Activated CD4-positive, alpha-beta T cell treated with anti-CD3 and anti-CD28 coated beads for 48 hours (primary cell): ENCODE data around the gene STAMBPL1.
A peak's percentile ranks its signal among the peaks of the same experiment; 100 is the strongest.

Experiments used
- DNase-seq: peaks from one replicate; pipeline ENCODE4 v3.0.0-alpha.2; 2020

Gene STAMBPL1

DNA sequence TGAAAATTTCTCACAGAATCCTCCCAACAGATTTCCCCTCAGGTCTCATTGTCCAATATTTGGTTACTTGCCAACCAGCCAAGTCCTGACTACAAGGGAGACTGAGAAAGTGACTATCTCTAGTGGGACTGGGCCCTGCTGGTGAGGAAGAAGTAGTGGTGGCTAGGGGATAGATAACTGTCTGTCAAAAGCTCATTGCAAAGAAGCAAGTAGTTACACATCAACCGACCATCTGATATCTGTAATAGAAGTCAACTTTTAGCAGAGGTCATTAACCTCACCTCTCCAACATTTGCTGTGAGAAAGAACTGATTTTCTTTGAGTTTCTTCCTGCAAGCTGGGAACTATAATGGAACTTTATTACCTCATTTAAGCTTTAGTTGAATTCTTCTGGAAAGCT lies 15.2 kb downstream of the STAMBPL1 start:
- no peak for DNase-seq

DNA sequence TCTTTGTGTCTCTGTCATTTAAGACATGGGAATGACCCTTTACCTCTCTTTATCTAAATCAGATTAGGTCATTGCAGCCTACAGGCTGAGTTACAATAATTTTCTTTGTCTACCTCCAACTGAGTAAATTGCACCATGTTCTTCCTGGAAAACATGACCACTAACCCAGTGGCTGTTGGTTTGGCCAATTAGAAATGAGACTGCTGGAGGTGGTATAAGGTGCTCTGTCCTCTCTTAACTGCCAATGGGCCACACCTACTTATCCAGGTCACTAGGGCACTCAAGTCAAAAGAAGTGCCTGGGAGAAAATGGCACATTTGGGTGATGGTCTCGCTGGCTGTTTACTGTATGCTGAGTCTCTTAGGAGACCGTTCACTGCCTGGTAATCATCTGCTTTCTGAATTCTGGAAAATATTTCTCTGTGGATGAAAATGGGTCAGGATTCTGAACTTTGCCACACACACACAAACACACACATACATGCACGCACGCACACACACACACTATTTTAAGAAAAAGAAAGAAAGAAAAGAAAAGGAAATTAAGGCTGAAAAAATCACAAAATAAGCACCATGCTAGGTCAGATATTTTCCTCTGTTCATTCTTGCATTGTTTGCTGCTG lies 16.4 kb downstream of the STAMBPL1 start:
- DNase-seq: no peak

DNA sequence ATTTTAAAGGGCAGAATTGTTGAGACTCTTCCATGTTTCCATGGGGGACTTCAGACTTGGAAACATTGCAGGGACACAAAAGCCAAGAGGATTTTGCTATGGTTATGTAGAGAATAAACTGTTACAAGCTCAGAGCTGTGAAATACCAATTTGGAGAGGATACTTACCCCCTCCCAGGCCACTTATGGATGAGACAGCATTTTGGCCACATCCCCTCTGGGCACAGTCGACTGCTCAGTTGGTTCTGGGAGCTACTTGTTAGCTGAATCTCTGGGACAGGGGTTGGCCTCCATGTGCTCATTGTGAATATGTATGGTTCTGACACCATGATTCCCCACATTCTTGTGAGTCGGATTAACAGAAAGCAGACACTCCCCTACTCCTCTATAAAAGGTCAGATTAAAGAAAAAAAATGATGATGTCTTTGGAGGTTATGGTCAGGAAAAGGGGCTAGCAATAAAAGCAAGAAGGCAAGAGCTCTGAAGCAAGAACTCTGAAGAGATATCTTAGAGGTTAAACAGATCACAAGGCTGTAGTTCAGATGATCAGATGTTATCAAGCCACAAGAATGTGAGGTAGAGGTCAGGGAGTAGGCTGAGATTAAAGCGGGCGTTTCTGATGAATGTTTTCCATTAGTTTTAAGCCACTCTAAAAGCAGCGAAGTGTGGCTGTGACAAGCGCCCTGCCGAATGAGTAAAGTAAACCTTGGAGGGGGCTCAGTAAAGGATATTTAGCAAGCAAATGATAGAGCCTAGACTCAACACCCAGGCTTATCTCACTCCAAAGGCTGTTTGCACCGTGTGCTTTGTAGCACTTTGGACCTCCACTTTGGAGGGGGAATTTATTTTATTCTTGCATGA lies 17.2 kb downstream of the STAMBPL1 start:
- DNase-seq: peak; percentile 52

DNA sequence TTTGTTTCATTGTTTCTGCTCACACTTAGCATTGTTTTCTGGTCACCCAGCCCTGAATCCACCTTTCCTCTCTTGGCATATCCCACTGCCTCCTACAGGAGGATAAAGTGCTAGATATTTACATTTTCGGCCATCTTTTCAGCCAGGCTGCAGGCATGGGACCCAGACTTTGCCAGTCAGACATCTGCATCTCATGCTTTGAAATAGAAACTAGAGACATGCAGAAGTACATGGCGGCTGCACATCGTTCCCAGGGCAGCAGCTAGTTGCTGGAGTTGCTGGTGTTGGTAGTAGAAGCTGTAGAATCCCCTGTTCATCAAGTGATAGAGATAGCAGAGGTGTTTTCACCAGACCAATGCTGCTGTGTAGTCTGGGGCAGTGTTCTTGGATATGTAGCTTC lies 18.7 kb downstream of the STAMBPL1 start:
- DNase-seq: no peak

DNA sequence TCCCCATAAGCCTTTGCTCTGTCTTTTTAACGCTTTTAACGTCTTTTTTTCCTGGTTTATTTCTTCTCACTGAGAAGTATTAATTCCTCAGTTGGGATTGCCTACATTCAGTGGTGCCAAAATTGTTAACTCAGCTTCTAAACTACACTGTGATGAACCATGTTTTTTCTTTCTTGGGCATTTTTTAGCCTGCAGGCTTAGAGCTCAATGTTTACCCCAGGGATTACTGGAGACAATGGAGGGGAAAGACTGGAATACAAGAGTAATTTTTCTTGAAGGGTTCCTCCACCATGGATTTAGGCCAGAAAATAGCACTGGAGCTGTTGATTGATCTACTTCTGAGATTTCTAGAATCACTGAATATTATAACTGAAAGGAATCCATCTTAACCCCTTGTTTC lies 19.8 kb downstream of the STAMBPL1 start:
- DNase-seq: no peak

DNA sequence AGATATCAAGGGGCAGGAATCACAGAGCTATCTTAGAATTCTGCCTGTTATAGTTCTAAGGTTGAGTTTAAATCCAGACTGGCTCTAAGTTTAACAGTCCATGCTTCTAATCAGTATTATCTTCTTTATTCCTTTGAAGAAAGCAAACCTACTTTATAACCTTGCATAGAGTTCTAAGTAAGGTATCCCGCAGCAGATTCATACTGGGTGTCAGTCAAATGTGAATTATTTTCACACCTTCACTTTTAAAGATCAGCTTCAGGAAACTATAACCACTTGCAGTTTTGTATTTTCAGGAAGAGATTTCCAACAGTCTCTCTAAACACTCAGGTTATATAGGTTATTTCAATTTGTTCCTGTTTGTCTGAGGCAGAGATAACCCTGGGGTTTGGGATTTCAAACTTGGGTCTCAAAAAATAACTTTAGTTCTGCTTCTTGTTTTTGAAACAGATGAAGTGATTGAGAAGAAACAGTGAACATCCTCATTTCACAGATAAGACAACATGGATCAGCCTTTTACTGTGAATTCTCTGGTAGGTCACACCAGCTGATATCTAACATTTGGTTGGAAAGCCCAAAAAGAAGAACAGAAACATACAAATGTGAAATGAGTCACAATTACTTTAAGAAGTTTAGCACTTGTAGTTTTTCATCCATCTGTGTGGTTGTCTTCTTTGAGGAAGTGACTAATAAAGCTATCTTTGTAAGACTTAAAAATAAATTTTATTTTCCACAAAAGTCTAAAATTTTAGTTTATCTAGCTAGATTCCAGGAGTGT lies 21.4 kb downstream of the STAMBPL1 start:
- DNase-seq: no peak

DNA sequence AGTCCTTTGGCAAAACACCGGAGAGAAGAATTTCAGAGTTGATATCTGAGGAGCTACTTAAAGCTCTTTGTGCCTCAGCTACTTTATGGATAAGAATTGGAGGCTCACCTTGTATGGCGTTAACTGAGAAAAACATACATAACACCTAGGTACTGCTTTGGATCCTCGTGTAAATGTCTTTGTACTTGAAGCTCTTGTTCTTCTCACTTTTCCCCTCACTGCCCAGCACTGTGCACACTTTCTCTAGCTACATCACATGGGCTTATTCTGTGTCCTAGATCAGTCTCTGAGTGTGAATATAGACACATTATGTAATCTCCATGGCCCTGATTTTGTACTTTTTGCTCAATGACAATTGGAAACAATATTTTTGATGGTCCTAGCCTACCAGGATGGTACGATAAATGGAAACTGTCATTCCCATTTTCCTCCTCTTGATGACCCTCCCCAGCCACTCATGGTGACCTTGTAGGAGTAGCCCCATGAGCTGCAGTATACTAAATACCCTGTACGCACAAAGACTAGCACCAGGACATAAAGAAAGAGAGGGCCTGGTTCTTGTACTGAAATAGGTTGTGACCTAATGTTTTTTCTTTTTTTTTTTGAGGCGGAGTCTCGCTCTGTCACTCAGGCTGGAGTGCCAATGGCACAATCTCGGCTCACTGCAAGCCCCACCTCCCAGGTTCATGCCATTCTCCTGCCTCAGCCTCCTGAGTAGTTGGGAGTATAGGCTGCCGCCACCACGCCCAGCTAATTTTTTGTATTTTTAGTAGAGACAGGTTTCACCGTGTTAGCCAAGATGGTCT lies 22.1 kb downstream of the STAMBPL1 start:
- DNase-seq: no peak

DNA sequence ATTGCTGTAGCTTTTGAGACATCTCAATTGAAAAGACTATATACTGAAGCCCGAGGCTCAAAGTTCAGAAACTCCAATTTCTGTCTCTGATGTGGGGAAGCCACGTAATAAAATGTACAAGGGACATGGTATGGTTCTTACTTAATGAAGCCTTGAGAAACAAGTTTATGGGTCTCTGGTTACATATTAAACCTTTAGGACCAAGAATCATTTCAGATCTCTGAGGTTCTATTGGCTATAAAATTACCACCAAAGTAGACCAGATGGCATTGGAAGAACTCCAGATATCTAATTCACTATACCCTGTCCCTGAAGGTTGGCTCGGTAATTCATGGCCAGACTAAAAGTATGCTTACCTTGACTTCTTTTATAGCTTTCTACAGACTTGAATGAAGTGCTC lies 23.7 kb downstream of the STAMBPL1 start:
- DNase-seq: no peak

DNA sequence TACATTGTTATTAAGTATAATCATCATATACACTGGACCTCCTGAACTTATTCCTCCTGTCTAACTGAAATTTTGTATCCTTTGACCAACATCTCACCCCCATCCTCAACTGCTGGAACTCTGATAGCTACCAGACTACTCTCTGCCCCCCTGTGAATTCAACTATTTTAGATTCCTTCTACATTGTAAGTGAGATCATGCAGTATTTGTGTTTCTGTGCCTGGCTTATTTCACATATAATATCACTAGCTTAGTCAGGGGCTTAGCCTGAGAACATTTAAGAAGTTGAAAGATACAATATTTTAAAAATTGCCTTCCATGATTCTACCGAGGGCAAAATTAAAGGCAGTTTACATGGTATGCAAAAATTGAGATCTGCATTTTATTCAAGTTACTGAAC lies 26.9 kb downstream of the STAMBPL1 start:
- DNase-seq: no peak

DNA sequence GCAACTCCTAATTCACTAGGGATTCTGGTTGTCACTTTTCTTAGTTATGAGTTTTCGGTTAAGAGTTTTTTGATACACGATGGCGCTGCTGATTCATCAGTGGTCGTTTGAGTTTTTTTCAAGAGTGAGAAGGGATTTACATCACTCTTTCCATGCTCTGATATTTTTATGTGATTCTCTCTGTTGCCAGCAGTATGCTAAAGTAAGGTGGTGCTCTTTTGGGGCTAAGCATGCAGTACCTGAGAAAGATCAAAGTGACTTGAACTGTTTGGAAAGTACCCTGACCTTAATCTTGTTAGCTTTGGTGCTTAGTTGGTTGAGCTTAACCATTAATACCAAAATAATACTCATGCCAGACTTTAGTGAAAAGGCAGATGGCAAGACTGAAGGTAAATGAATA lies 28.1 kb downstream of the STAMBPL1 start:
- DNase-seq: no peak

DNA sequence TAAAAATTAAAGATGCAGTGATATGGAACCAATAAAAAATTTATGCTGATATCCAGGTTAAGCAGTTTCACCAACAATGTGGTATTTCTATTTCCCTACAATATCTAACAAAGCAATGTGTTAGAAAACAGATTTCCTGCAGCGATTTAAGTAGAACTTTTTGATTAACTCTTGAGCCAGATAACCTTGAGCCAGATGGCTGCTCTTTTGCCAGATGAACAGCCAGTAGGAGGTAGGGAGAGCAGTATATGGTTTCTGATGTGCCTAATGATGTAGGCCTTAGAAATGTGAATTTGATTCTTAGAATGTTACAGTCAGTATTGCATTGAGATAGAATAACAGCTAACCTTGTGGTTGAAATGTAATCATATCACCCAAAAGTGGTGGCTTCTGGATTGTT lies 31.1 kb downstream of the STAMBPL1 start:
- no peak for DNase-seq

DNA sequence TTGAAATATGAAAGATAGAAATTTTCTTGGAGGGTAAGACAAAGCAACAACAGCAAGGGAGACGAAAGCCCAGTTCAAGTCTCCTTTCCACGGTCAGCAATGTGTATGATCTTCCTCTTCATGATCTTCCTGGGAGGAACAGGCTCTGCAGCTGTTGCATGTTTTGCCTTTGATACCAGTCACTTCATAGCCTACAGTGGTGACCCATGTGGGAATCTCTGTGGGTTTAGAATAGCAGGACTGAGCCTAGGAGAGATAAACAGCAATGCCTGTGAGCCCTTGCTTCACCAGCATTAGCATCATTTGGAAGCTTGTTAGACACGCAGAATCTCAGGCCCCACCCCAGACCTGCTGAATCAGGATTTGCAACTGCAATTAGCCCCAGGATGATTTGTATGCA lies 31.8 kb downstream of the STAMBPL1 start:
- DNase-seq: no peak

DNA sequence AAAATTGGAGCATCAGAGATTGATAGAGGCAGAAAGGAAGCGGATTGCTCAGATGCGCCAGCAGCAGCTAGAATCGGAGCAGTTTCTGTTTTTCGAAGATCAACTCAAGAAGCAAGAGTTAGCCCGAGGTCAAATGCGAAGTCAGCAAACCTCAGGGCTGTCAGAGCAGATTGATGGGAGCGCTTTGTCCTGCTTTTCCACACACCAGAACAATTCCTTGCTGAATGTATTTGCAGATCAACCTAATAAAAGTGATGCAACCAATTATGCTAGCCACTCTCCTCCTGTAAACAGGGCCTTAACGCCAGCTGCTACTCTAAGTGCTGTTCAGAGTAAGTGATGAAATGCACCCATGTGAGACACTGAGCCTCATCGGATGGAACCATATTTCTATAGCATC lies 33.1 kb downstream of the STAMBPL1 start:
- DNase-seq: no peak

DNA sequence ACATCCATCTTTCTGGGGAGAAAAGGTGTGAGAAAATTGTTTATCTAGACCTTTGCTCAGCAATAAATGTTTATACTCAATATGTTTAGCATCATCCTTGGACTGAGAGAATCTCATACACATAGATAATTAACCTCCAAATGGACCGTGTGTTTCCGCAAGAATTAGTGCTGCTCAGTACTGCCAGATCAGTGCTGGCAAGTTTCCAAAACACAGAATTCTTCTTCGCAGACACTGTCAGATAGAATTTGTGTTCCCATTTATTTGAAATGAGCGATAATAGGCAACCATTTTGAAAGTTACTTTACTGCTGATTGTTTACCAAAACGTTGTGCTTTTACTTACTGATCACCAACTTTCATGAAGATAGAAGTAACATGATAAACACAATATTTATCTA lies 33.7 kb downstream of the STAMBPL1 start:
- DNase-seq: no peak

DNA sequence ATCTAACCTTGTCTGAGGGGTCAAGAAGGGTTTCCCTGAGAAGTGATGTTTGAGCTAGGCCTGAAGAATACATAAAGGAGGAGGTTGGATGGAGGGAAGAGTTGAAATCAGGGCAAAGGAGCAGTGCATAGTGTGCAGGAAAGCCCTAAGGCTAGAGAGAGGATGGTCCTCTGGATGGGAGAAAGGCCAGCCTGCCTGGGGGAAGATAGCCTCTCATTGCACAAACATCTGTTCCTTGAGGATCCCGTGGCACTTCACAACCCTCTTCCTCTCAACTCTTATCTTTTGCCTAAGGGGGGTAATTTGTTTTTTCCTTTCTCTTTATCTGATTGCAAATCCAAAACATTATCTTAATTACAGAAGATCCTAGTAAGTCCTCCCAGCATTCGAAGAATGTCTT lies 35.7 kb downstream of the STAMBPL1 start:
- DNase-seq: no peak

DNA sequence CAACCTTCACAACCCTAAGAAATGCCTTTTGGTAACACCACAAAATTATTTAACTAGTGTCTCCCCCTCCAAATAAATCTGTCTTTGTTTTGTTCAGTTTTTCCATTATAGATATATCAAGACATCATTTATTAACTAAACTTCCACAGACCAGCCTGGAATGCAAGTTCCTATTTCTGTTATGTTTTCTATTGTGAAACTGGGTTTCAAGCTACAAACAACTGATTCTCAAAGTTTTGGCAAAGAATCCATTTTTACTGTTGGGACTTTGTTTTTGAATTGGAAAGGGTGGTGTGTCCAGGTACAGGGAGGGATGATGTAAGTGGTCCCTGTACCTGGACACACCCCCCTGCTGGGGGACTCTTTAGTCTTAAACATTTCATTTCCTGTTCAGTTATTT lies 36.2 kb downstream of the STAMBPL1 start:
- no peak for DNase-seq

DNA sequence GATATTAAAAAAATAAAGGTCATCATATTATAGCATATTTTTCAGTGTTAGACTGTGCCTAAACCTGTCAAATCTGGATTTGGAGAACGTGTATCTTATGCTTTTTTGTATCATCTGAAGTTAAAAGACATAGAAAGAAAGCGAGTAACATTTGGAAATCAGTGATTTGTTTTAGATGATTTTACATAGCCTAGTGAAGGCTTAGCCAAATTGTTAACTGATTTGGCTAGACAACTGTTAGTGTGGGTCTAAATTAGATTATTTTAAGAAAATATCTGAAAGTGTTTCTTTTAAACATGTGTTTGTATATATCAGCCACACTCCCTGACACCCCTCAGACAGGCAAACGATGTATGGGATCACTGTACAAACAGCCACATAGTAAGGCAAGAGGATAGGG lies 36.9 kb downstream of the STAMBPL1 start:
- DNase-seq: no peak

DNA sequence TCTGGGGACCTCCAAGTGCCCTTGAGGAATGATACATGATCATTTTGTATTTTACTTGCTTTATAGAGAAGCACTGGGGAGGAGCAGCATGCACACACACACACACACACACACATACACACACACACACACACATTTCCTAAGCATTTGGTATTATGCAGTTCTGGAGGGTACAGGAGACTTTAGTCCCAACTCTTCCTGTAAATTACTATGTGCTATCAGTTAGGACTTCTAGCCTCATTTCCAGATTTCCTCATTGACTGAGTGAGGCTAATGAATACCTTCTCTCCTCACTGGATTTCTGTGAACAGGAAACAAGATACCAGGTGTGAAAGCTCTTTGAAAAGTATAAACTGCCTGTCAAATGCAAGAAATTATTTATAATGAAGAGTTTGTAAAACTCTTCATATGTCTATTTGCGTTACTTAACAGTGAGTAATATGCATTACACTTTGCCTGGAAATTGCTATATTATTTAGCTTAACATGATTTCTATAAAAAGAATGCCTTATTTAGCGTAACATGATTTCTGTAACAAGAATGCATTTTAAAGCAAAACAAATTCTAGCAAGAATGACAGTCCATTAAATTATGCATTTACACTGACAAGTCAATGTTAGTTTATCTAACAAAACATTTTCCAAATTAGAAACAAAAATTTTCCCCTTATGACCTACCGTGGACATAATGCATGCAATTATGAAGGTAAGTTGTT lies 38.3 kb downstream of the STAMBPL1 start:
- DNase-seq: no peak

DNA sequence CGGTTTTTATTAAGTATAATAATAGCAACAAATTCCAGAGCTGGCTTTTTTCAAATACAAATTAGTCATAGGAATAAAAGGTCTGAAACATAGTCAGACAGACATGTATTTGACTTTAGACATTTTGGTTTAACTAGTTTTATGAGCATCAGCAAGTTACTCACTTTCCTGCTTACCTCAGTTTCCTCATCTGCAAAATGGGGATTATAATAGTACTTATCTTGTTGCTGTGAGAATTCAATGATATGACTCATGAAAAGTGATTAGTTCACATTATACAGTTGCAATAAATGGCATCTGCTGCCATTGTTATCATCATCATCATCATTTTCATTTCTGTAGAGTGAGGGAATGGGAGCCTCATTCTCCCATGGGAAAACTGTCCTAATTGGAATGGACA lies 39.0 kb downstream of the STAMBPL1 start:
- no peak for DNase-seq

DNA sequence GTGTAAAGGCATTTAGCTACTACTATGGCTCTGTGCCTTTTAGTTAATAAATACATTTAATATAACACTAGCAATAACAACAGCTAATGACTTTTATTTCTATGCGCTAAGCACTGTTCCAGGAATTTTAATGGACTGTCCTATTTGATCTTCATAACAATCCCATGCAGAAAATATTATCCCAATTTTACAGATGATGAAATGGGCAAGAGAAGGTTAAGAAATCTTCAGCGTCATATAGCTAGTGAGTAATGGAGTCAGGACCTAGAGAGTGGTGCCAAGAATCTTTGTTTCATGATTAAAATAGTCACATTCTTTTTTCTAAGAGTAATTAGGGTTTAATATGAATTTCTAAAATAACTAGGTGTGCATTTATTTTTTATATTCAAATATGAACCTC lies 40.2 kb downstream of the STAMBPL1 start:
- DNase-seq: no peak

DNA sequence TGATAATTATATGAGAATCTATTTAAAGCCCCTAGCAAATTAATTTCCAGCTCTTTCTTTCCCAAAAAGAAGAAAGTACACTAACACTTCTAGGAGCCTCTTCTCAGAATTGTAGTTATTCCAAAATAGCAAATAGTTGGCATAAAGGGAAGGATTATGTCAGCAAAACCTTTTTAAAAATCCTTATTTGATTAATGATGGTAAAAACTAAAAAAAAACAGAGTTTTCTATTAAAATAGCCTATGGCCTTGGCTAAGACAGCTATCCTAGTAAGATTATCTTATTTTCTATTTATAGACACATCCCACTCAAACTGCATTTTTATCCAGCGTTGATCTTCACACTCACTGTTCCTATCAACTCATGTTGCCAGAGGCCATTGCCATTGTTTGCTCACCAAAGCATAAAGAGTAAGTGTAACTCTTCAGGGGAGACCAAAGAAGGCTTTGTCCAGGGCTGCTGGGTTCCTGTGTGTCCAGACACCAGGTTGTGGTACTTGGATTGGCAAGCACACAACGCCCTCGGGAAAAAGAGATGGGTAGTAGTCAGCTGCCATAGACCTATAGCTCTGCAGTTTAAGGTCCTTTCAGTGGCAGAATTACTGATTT lies 41.0 kb downstream of the STAMBPL1 start:
- DNase-seq: no peak

DNA sequence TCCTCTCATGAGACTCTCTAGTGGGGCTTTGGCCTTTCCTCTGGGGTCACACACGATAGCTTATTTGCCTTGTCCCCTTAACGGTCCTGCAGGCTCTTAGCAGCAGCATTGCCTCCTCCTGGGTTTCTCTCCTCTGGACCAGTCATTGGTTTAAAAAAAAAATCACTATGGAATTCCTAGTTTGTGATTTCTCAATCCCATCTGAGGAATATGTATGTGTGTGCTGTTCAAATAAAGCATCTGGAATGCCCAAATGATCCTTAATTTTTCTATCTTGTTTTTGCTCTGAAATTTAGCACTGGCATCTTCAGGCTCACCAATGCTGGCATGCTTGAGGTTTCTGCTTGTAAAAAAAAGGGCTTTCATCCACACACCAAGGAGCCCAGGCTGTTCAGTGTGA lies 42.0 kb downstream of the STAMBPL1 start:
- DNase-seq: no peak
